ENCODE results near the gene SSH3.
A peak's percentile ranks its signal among the peaks of the same experiment; 100 is the strongest.

Gene SSH3

GRCh38 chr11:67288452-67289225, 14.7 kb upstream of the SSH3 start:
- peaks cover 37 to 55% of the 10 kb centered on the region in 2 donors for H3K4me1 Mint-ChIP-seq (ENCODE audit: low read depth in 2 of 2)
- H3K36me3 Mint-ChIP-seq (ENCODE audit: insufficient read depth): peaks cover 88% of the 10 kb centered on the region

GRCh38 chr11:67289226-67289650, 14.1 kb upstream of the SSH3 start, which contains the start of gene ANKRD13D:
Gene ANKRD13D, plus strand, starts transcription at chr11:67289303. Its CDS starts 158 bp downstream, at chr11:67289461.
- ATAC-seq (replicated peaks) (peak; percentile 37), DNase-seq (no peak)
- Mint-ChIP-seq H3K27ac (peak within 1 kb of the TSS; percentile 99), H3K9me3 (no peaks in the 10 kb centered on the region), H3K4me3 (peak within 1 kb of the TSS; percentile 88 to 93), H3K4me1 (ENCODE audit: low read depth in 2 of 2) (peaks cover 41 to 55% of the 10 kb centered on the region in 2 donors), H3K36me3 (ENCODE audit: insufficient read depth) (peaks cover 85% of the 10 kb centered on the region), H3K27me3 (no peaks in the 10 kb centered on the region)

More at GRCh38 chr11:67288452-67289225, 14.7 kb upstream of the SSH3 start:
- ATAC-seq (replicated peaks): peak; percentile 61
- peak overlapping the region; percentile 85 to 88 for H3K4me3 Mint-ChIP-seq
- DNase-seq: peak; percentile 87 to 89 (median 88)
- H3K27ac Mint-ChIP-seq: peak overlapping the region; percentile 99
- no peaks in the 10 kb centered on the region for H3K9me3 Mint-ChIP-seq
- no peaks in the 10 kb centered on the region for H3K27me3 Mint-ChIP-seq

- ATAC-seq (replicated peaks) (no peak), DNase-seq (no peak)
- Mint-ChIP-seq H3K4me1 (ENCODE audit: low read depth in 2 of 2) (peaks cover 41 to 55% of the 10 kb centered on the region in 2 donors), H3K4me3 (peak overlapping the region; percentile 84 to 93), H3K9me3 (no peaks in the 10 kb centered on the region), H3K27me3 (no peaks in the 10 kb centered on the region), H3K36me3 (ENCODE audit: insufficient read depth) (peaks cover 85% of the 10 kb centered on the region), H3K27ac (peak overlapping the region; percentile 90 to 91)
Observed at GRCh38 chr11:67289651-67290479, 13.5 kb upstream of the SSH3 start.

GRCh38 chr11:67290801-67291200, 12.5 kb upstream of the SSH3 start:
- no peaks in the 10 kb centered on the region for H3K27me3 Mint-ChIP-seq
- ATAC-seq (replicated peaks): no peak
- H3K36me3 Mint-ChIP-seq (ENCODE audit: insufficient read depth): peaks cover 85% of the 10 kb centered on the region
- peak overlapping the region; percentile 84 to 93 for H3K4me3 Mint-ChIP-seq
- H3K4me1 Mint-ChIP-seq (ENCODE audit: low read depth in 2 of 2): peaks cover 41 to 54% of the 10 kb centered on the region in 2 donors
- H3K27ac Mint-ChIP-seq: peak overlapping the region; percentile 77 to 91
- no peak for DNase-seq
- H3K9me3 Mint-ChIP-seq: peaks cover 0 to under 1% of the 10 kb centered on the region in 2 donors

GRCh38 chr11:67291481-67292381, 11.6 kb upstream of the SSH3 start:
- DNase-seq: no peak
- H3K9me3 Mint-ChIP-seq: peaks cover under 1 to 10% of the 10 kb centered on the region in 2 donors
- no peaks in the 10 kb centered on the region for H3K27me3 Mint-ChIP-seq
- peak overlapping the region; percentile 84 to 93 for H3K4me3 Mint-ChIP-seq
- H3K27ac Mint-ChIP-seq: peak overlapping the region; percentile 78 to 91
- ATAC-seq (replicated peaks): no peak
- peaks cover 85% of the 10 kb centered on the region for H3K36me3 Mint-ChIP-seq (ENCODE audit: insufficient read depth)
- peaks cover 40 to 46% of the 10 kb centered on the region in 2 donors for H3K4me1 Mint-ChIP-seq (ENCODE audit: low read depth in 2 of 2)

- H3K4me3 Mint-ChIP-seq: peak overlapping the region; percentile 37 to 51
- peaks cover 35 to 37% of the 10 kb centered on the region in 2 donors for H3K4me1 Mint-ChIP-seq (ENCODE audit: low read depth in 2 of 2)
- H3K27ac Mint-ChIP-seq: peak overlapping the region; percentile 78 to 87
- DNase-seq: no peak
- no peak for ATAC-seq (replicated peaks)
- H3K27me3 Mint-ChIP-seq: no peaks in the 10 kb centered on the region
- peaks cover 85% of the 10 kb centered on the region for H3K36me3 Mint-ChIP-seq (ENCODE audit: insufficient read depth)
- H3K9me3 Mint-ChIP-seq: peaks cover 3 to 11% of the 10 kb centered on the region in 2 donors
Observed at GRCh38 chr11:67292671-67293070, 10.7 kb upstream of the SSH3 start.

- peaks cover 85% of the 10 kb centered on the region for H3K36me3 Mint-ChIP-seq (ENCODE audit: insufficient read depth)
- H3K27ac Mint-ChIP-seq: peak overlapping the region; percentile 78 to 87
- peak overlapping the region; percentile 37 to 51 for H3K4me3 Mint-ChIP-seq
- peak in 1 of 3 experiments; percentile 38 for DNase-seq
- peak; percentile 15 for ATAC-seq (replicated peaks)
- H3K4me1 Mint-ChIP-seq (ENCODE audit: low read depth in 2 of 2): peaks cover 30 to 35% of the 10 kb centered on the region in 2 donors
- peaks cover 3 to 11% of the 10 kb centered on the region in 2 donors for H3K9me3 Mint-ChIP-seq
- no peaks in the 10 kb centered on the region for H3K27me3 Mint-ChIP-seq
Observed at GRCh38 chr11:67293090-67293489, 10.2 kb upstream of the SSH3 start.

GRCh38 chr11:67295846-67296245, 7.5 kb upstream of the SSH3 start:
- Mint-ChIP-seq H3K27ac (no peak overlapping the region), H3K36me3 (ENCODE audit: insufficient read depth) (peaks cover 87% of the 10 kb centered on the region)
- ATAC-seq (replicated peaks): no peak

GRCh38 chr11:67298786-67299185, 4.5 kb upstream of the SSH3 start:
- Mint-ChIP-seq H3K9me3 (peaks cover 3 to 11% of the 10 kb centered on the region in 2 donors), H3K27me3 (no peaks in the 10 kb centered on the region), H3K36me3 (ENCODE audit: insufficient read depth) (peaks cover 77% of the 10 kb centered on the region), H3K27ac (peak overlapping the region in 1 of 2 donors; percentile 67), H3K4me1 (ENCODE audit: low read depth in 2 of 2) (peaks cover 9 to 26% of the 10 kb centered on the region in 2 donors), H3K4me3 (no peak overlapping the region)
- no peak for DNase-seq
- ATAC-seq (replicated peaks): no peak

More at GRCh38 chr11:67295846-67296245, 7.5 kb upstream of the SSH3 start:
- Mint-ChIP-seq H3K4me1 (ENCODE audit: low read depth in 2 of 2) (peaks cover 23 to 29% of the 10 kb centered on the region in 2 donors), H3K9me3 (peaks cover 3 to 11% of the 10 kb centered on the region in 2 donors), H3K27me3 (no peaks in the 10 kb centered on the region), H3K4me3 (no peak overlapping the region)
- no peak for DNase-seq

- Mint-ChIP-seq H3K27me3 (no peaks in the 10 kb centered on the region), H3K36me3 (ENCODE audit: insufficient read depth) (peaks cover 70% of the 10 kb centered on the region), H3K4me3 (no peak overlapping the region), H3K9me3 (peaks cover 3 to 11% of the 10 kb centered on the region in 2 donors), H3K27ac (peak overlapping the region in 1 of 2 donors; percentile 53), H3K4me1 (ENCODE audit: low read depth in 2 of 2) (peaks cover 13 to 24% of the 10 kb centered on the region in 2 donors)
- ATAC-seq (replicated peaks) (no peak), DNase-seq (no peak)
Observed at GRCh38 chr11:67299471-67300191, 3.7 kb upstream of the SSH3 start.

GRCh38 chr11:67300256-67300755, 3.0 kb upstream of the SSH3 start:
- H3K27ac Mint-ChIP-seq: peak overlapping the region in 1 of 2 donors; percentile 53
- peaks cover 63% of the 10 kb centered on the region for H3K36me3 Mint-ChIP-seq (ENCODE audit: insufficient read depth)
- H3K4me3 Mint-ChIP-seq: no peak overlapping the region

More at GRCh38 chr11:67300256-67300755, 3.0 kb upstream of the SSH3 start:
- Mint-ChIP-seq H3K4me1 (ENCODE audit: low read depth in 2 of 2) (peaks cover 17 to 27% of the 10 kb centered on the region in 2 donors), H3K9me3 (peaks cover 3 to 11% of the 10 kb centered on the region in 2 donors), H3K27me3 (no peaks in the 10 kb centered on the region)
- DNase-seq: no peak
- no peak for ATAC-seq (replicated peaks)
